HEK293 (cell line): ENCODE results near the gene ABCG1.

ENCODE experiments used
- AEBP2 ChIP-seq: fragments of 450-650 bp; formaldehyde crosslinking; IDR thresholded peaks from 2 replicates; pipeline ENCODE4 v1.5.1; 2016; ENCODE audit warnings: missing biosample characterization, missing genetic modification characterization, borderline replicate concordance
- GLI2 ChIP-seq: fragments of 450-650 bp; formaldehyde crosslinking; IDR thresholded peaks from 2 replicates; pipeline ENCODE4; 2017; ENCODE audit warnings: missing biosample characterization, missing genetic modification characterization, low read depth, borderline replicate concordance
- RBAK ChIP-seq: fragments of 450-650 bp; formaldehyde crosslinking; IDR thresholded peaks from 2 replicates; pipeline ENCODE4 v1.5.1; 2016; ENCODE audit warnings: missing biosample characterization, missing genetic modification characterization
- SCRT1 ChIP-seq: fragments of 450-650 bp; formaldehyde crosslinking; IDR thresholded peaks from 2 replicates; pipeline ENCODE4 v1.5.1; 2016; ENCODE audit warnings: missing biosample characterization, missing genetic modification characterization, borderline replicate concordance
- SCRT2 ChIP-seq: fragments of 450-650 bp; formaldehyde crosslinking; IDR thresholded peaks from 2 replicates; pipeline ENCODE4 v1.5.1; 2016; ENCODE audit warnings: missing biosample characterization, missing genetic modification characterization
- YY1 ChIP-seq: fragments of 450-650 bp; formaldehyde crosslinking; IDR thresholded peaks from 2 replicates; pipeline ENCODE4 v1.5.1; 2018; ENCODE audit warnings: missing biosample characterization, missing genetic modification characterization
- ZBTB11 ChIP-seq: fragments of 450-650 bp; formaldehyde crosslinking; conservative IDR thresholded peaks from 2 replicates; pipeline ENCODE4 v1.5.1; 2016; ENCODE audit warnings: low read depth, missing biosample characterization, missing genetic modification characterization
- ZBTB17 ChIP-seq: fragments of 450-650 bp; formaldehyde crosslinking; IDR thresholded peaks from 2 replicates; pipeline ENCODE4 v1.5.1; 2016; ENCODE audit warnings: missing biosample characterization, missing genetic modification characterization
- ZBTB20 ChIP-seq: fragments of 450-650 bp; formaldehyde crosslinking; IDR thresholded peaks from 2 replicates; pipeline ENCODE4 v1.5.1; 2016; ENCODE audit warnings: missing biosample characterization, missing genetic modification characterization
- ZBTB21 ChIP-seq: fragments of 450-650 bp; formaldehyde crosslinking; IDR thresholded peaks from 2 replicates; pipeline ENCODE4 v1.5.1; 2017; ENCODE audit warnings: missing biosample characterization, missing genetic modification characterization
- ZIC2 ChIP-seq: fragments of 450-650 bp; formaldehyde crosslinking; IDR thresholded peaks from 2 replicates; pipeline ENCODE4 v1.5.1; 2016; ENCODE audit warnings: missing biosample characterization, missing genetic modification characterization
- ZNF157 ChIP-seq: fragments of 450-650 bp; formaldehyde crosslinking; IDR thresholded peaks from 2 replicates; pipeline ENCODE4 v1.5.1; 2016; ENCODE audit warnings: missing biosample characterization, missing genetic modification characterization
- ZNF175 ChIP-seq: fragments of 450-650 bp; formaldehyde crosslinking; IDR thresholded peaks from 2 replicates; pipeline ENCODE4 v1.5.1; 2016; ENCODE audit warnings: missing biosample characterization, missing genetic modification characterization
- ZNF266 ChIP-seq: fragments of 450-650 bp; formaldehyde crosslinking; IDR thresholded peaks from 2 replicates; pipeline ENCODE4 v1.5.1; 2016; ENCODE audit warnings: missing biosample characterization, missing genetic modification characterization, low read depth
- ZNF274 ChIP-seq, 2 experiments: fragments of 200-500 bp in 1 of 2; fragments of 450-650 bp in 1 of 2; sonication (Bioruptor generic) in 1 of 2; formaldehyde crosslinking in 1 of 2; IDR thresholded peaks; 2 replicates each; pipeline versions ENCODE4 v1.5.1 to v1.6.1; 2014 to 2016; ENCODE audit warnings: borderline replicate concordance in 1 of 2, inconsistent platforms in 1 of 2, low read length in 1 of 2, missing biosample characterization in 1 of 2, missing genetic modification characterization in 1 of 2
- ZNF324 ChIP-seq: fragments of 450-650 bp; formaldehyde crosslinking; IDR thresholded peaks from 2 replicates; pipeline ENCODE4 v1.5.1; 2016; ENCODE audit warnings: missing biosample characterization, missing genetic modification characterization
- ZNF335 ChIP-seq: fragments of 450-650 bp; formaldehyde crosslinking; conservative IDR thresholded peaks from 2 replicates; pipeline ENCODE4 v1.5.1; 2016; ENCODE audit warnings: missing biosample characterization, missing genetic modification characterization
- ZNF404 ChIP-seq: fragments of 450-650 bp; formaldehyde crosslinking; IDR thresholded peaks from 2 replicates; pipeline ENCODE4 v1.5.1; 2017; ENCODE audit warnings: missing biosample characterization, missing genetic modification characterization
- ZNF426 ChIP-seq: fragments of 450-650 bp; formaldehyde crosslinking; IDR thresholded peaks from 2 replicates; pipeline ENCODE4 v1.5.1; 2017; ENCODE audit warnings: missing biosample characterization, missing genetic modification characterization, mild to moderate bottlenecking, inconsistent platforms, moderate library complexity
- ZNF501 ChIP-seq: fragments of 450-650 bp; formaldehyde crosslinking; IDR thresholded peaks from 2 replicates; pipeline ENCODE4 v1.5.1; 2016; ENCODE audit warnings: missing biosample characterization, missing genetic modification characterization
- ZNF518A ChIP-seq: fragments of 450-650 bp; formaldehyde crosslinking; conservative IDR thresholded peaks from 2 replicates; pipeline ENCODE4 v1.5.1; 2016; ENCODE audit warnings: low read depth, missing biosample characterization, missing genetic modification characterization
- ZNF571 ChIP-seq: fragments of 450-650 bp; formaldehyde crosslinking; IDR thresholded peaks from 2 replicates; pipeline ENCODE4 v1.5.0; 2017; ENCODE audit warnings: missing biosample characterization, missing genetic modification characterization
- ZNF629 ChIP-seq: fragments of 450-650 bp; formaldehyde crosslinking; IDR thresholded peaks from 2 replicates; pipeline ENCODE4 v1.5.1; 2017; ENCODE audit warnings: missing biosample characterization, missing genetic modification characterization
- ZNF76 ChIP-seq: fragments of 450-650 bp; formaldehyde crosslinking; IDR thresholded peaks from 2 replicates; pipeline ENCODE4; 2016; ENCODE audit warnings: low read depth, missing biosample characterization, missing genetic modification characterization, borderline replicate concordance
- ZNF837 ChIP-seq: fragments of 450-650 bp; formaldehyde crosslinking; IDR thresholded peaks from 2 replicates; pipeline ENCODE4 v1.5.1; 2016; ENCODE audit warnings: missing biosample characterization, missing genetic modification characterization
- ZSCAN4 ChIP-seq: fragments of 450-650 bp; formaldehyde crosslinking; IDR thresholded peaks from 2 replicates; pipeline ENCODE4 v1.5.1; 2017; ENCODE audit warnings: missing biosample characterization, missing genetic modification characterization
- TF ChIP-seq, protein P1 (sequence below): fragments of 450-650 bp; formaldehyde crosslinking; IDR thresholded peaks from 2 replicates; pipeline ENCODE4 v1.5.1; 2017; ENCODE audit warnings: missing biosample characterization, missing genetic modification characterization

The ABCG1 gene

DNA sequence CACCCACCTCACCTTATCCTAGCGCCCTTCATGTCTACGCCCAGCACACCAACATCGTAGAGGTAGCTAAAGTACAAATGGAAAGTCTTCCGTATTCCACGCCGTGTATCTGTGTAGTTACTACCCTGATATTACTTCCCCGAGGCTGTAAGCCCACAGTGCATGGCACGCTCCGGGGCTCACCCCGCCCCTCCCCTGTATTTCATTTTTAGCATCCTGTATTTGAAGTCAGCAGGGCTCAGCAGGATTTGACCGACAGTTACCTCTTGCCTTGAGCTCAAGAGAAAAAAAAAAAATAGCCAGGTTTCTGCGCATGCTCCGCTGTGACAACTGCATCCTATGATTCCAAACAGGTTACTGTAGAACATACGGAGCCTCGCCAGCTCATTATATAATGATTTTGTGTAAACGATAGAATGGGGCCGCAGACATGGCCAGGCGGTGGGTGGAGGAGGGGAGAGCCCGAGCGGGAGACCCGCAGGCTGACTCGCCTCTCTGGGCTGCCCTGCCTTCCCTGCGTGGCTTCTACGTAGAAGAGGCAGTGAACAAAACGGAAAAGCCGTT is 1.3 kb downstream of the ABCG1 start (continued):
- TF ChIP-seq AEBP2: no peak
- TF ChIP-seq ZBTB20 (tag by site-specific recombination): peak; percentile 85
- TF ChIP-seq SCRT2 (tag by site-specific recombination): peak; percentile 95
- peak; percentile 86 for TF ChIP-seq ZNF335 (tag by site-specific recombination)
- no peak for TF ChIP-seq ZNF571 (tag by site-specific recombination)
- TF ChIP-seq ZNF324: no peak
- TF ChIP-seq ZNF266 (tag by site-specific recombination): no peak
- TF ChIP-seq GLI2 (tag by site-specific recombination): no peak
- peak; percentile 54; the same call in 1 of the 2 replicates for TF ChIP-seq SCRT1 (tag by site-specific recombination)
- no peak; the same call in 1 of the 2 replicates for TF ChIP-seq ZNF518A (tag by site-specific recombination)
- TF ChIP-seq ZNF274 (IDR thresholded peaks at IDR 0.05; ENCODE audit: low read length): no peak
- no peak for TF ChIP-seq ZNF274 (tag by site-specific recombination; IDR thresholded peaks at IDR 0.05; ENCODE audit: borderline replicate concordance)
- TF ChIP-seq, protein P1, sequence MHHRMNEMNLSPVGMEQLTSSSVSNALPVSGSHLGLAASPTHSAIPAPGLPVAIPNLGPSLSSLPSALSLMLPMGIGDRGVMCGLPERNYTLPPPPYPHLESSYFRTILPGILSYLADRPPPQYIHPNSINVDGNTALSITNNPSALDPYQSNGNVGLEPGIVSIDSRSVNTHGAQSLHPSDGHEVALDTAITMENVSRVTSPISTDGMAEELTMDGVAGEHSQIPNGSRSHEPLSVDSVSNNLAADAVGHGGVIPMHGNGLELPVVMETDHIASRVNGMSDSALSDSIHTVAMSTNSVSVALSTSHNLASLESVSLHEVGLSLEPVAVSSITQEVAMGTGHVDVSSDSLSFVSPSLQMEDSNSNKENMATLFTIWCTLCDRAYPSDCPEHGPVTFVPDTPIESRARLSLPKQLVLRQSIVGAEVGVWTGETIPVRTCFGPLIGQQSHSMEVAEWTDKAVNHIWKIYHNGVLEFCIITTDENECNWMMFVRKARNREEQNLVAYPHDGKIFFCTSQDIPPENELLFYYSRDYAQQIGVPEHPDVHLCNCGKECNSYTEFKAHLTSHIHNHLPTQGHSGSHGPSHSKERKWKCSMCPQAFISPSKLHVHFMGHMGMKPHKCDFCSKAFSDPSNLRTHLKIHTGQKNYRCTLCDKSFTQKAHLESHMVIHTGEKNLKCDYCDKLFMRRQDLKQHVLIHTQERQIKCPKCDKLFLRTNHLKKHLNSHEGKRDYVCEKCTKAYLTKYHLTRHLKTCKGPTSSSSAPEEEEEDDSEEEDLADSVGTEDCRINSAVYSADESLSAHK (tag by site-specific recombination): no peak
- peak; percentile 45; the same call in 1 of the 2 replicates for TF ChIP-seq ZIC2
- no peak for TF ChIP-seq ZBTB11
- peak; percentile 85 for TF ChIP-seq ZBTB17
- no peak for TF ChIP-seq ZNF501 (tag by site-specific recombination)
- TF ChIP-seq ZNF426 (tag by site-specific recombination): no peak
- TF ChIP-seq ZNF629 (tag by site-specific recombination): no peak
- no peak for TF ChIP-seq ZNF175 (tag by site-specific recombination)
- no peak for TF ChIP-seq ZBTB21
- no peak for TF ChIP-seq RBAK (tag by site-specific recombination)
- TF ChIP-seq ZNF404 (tag by site-specific recombination): no peak
- TF ChIP-seq ZNF837 (tag by site-specific recombination): no peak
- TF ChIP-seq ZNF157 (tag by site-specific recombination): no peak
- TF ChIP-seq ZNF76 (tag by site-specific recombination): no peak
- TF ChIP-seq YY1: no peak
- no peak for TF ChIP-seq ZSCAN4 (tag by site-specific recombination)
